ENCODE data around the gene LIPT2.
"Not testable (repeated sequence)": the region's sequence is repeated elsewhere in the genome, so short reads cannot be mapped to it uniquely, and the experiment has no call there.

The LIPT2 gene

GRCh38 chr11:74521666-74522252 is 28.2 kb upstream of the LIPT2 start:
- Mint-ChIP-seq H3K27ac (ENCODE audit: low read depth) (no peak overlapping the region), H3K4me3 (no peak overlapping the region), H3K4me1 (no peaks in the 10 kb centered on the region), H3K36me3 (ENCODE audit: insufficient read depth) (no peaks in the 10 kb centered on the region), H3K9me3 (no peaks in the 10 kb centered on the region), H3K27me3 (peaks cover 32% of the 10 kb centered on the region)
- no peak for ATAC-seq (replicated peaks; ENCODE audit: extremely low read depth, poor library complexity, severe bottlenecking)
- no peak for DNase-seq (ENCODE audit: low spot score in 2 of 2)

- Mint-ChIP-seq H3K4me1 (no peaks in the 10 kb centered on the region), H3K9me3 (no peaks in the 10 kb centered on the region), H3K4me3 (no peak overlapping the region), H3K27me3 (peaks cover 32% of the 10 kb centered on the region), H3K36me3 (ENCODE audit: insufficient read depth) (no peaks in the 10 kb centered on the region), H3K27ac (ENCODE audit: low read depth) (no peak overlapping the region)
- DNase-seq (ENCODE audit: low spot score in 2 of 2) (no peak), ATAC-seq (replicated peaks; ENCODE audit: extremely low read depth, poor library complexity, severe bottlenecking) (no peak)
Observed at GRCh38 chr11:74520927-74521665, 27.6 kb upstream of the LIPT2 start.

GRCh38 chr11:74520316-74520715 is 26.8 kb upstream of the LIPT2 start:
- ATAC-seq (replicated peaks; ENCODE audit: extremely low read depth, poor library complexity, severe bottlenecking) (no peak), DNase-seq (ENCODE audit: low spot score in 2 of 2) (no peak)
- H3K27ac Mint-ChIP-seq (ENCODE audit: low read depth), result no peak overlapping the region
- H3K9me3 Mint-ChIP-seq, result no peaks in the 10 kb centered on the region
- no peaks in the 10 kb centered on the region for H3K36me3 Mint-ChIP-seq (ENCODE audit: insufficient read depth)
- H3K27me3 Mint-ChIP-seq, result peaks cover 32% of the 10 kb centered on the region
- no peaks in the 10 kb centered on the region for H3K4me1 Mint-ChIP-seq
- H3K4me3 Mint-ChIP-seq, result no peak overlapping the region

GRCh38 chr11:74519710-74520109 is 26.2 kb upstream of the LIPT2 start:
- no peaks in the 10 kb centered on the region for H3K9me3 Mint-ChIP-seq
- no peak overlapping the region for H3K27ac Mint-ChIP-seq (ENCODE audit: low read depth)
- ATAC-seq (replicated peaks; ENCODE audit: extremely low read depth, poor library complexity, severe bottlenecking) (no peak), DNase-seq (ENCODE audit: low spot score in 2 of 2) (no peak)
- H3K4me3 Mint-ChIP-seq, result no peak overlapping the region
- no peaks in the 10 kb centered on the region for H3K4me1 Mint-ChIP-seq
- H3K27me3 Mint-ChIP-seq, result peaks cover 30% of the 10 kb centered on the region
- H3K36me3 Mint-ChIP-seq (ENCODE audit: insufficient read depth), result no peaks in the 10 kb centered on the region

GRCh38 chr11:74517592-74517991 is 24.1 kb upstream of the LIPT2 start:
- H3K27ac Mint-ChIP-seq (ENCODE audit: low read depth); ATAC-seq (replicated peaks; ENCODE audit: extremely low read depth, poor library complexity, severe bottlenecking); H3K9me3 Mint-ChIP-seq; DNase-seq (ENCODE audit: low spot score in 2 of 2); H3K4me3 Mint-ChIP-seq; H3K4me1 Mint-ChIP-seq; H3K36me3 Mint-ChIP-seq (ENCODE audit: insufficient read depth): not testable (repeated sequence)
- H3K27me3 Mint-ChIP-seq, result peaks cover 36% of the 10 kb centered on the region

- Mint-ChIP-seq H3K27ac (ENCODE audit: low read depth) (no peak overlapping the region), H3K4me1 (no peaks in the 10 kb centered on the region), H3K4me3 (no peak overlapping the region), H3K36me3 (ENCODE audit: insufficient read depth) (no peaks in the 10 kb centered on the region), H3K9me3 (no peaks in the 10 kb centered on the region), H3K27me3 (peaks cover 25% of the 10 kb centered on the region)
- ATAC-seq (replicated peaks; ENCODE audit: extremely low read depth, poor library complexity, severe bottlenecking), result no peak
- DNase-seq (ENCODE audit: low spot score in 2 of 2), result no peak
Observed at GRCh38 chr11:74507582-74507981, 14.1 kb upstream of the LIPT2 start.

GRCh38 chr11:74506823-74507222 is 13.3 kb upstream of the LIPT2 start:
- no peaks in the 10 kb centered on the region for H3K9me3 Mint-ChIP-seq
- no peaks in the 10 kb centered on the region for H3K4me1 Mint-ChIP-seq
- no peak overlapping the region for H3K4me3 Mint-ChIP-seq
- H3K27ac Mint-ChIP-seq (ENCODE audit: low read depth), result no peak overlapping the region
- no peak for ATAC-seq (replicated peaks; ENCODE audit: extremely low read depth, poor library complexity, severe bottlenecking)
- no peak for DNase-seq (ENCODE audit: low spot score in 2 of 2)
- no peaks in the 10 kb centered on the region for H3K36me3 Mint-ChIP-seq (ENCODE audit: insufficient read depth)
- H3K27me3 Mint-ChIP-seq, result peaks cover 18% of the 10 kb centered on the region

GRCh38 chr11:74505911-74506310 is 12.4 kb upstream of the LIPT2 start:
- H3K27me3 Mint-ChIP-seq, result peaks cover 9% of the 10 kb centered on the region
- ATAC-seq (replicated peaks; ENCODE audit: extremely low read depth, poor library complexity, severe bottlenecking), result no peak

GRCh38 chr11:74504100-74504691 is 10.7 kb upstream of the LIPT2 start:
- no peak for DNase-seq (ENCODE audit: low spot score in 2 of 2)
- Mint-ChIP-seq H3K4me3 (no peak overlapping the region), H3K4me1 (no peaks in the 10 kb centered on the region), H3K27me3 (no peaks in the 10 kb centered on the region), H3K36me3 (ENCODE audit: insufficient read depth) (no peaks in the 10 kb centered on the region), H3K9me3 (no peaks in the 10 kb centered on the region), H3K27ac (ENCODE audit: low read depth) (no peak overlapping the region)
- ATAC-seq (replicated peaks; ENCODE audit: extremely low read depth, poor library complexity, severe bottlenecking), result no peak

More at GRCh38 chr11:74505911-74506310, 12.4 kb upstream of the LIPT2 start:
- H3K4me1 Mint-ChIP-seq, result no peaks in the 10 kb centered on the region
- no peak for DNase-seq (ENCODE audit: low spot score in 2 of 2)
- no peaks in the 10 kb centered on the region for H3K9me3 Mint-ChIP-seq
- H3K36me3 Mint-ChIP-seq (ENCODE audit: insufficient read depth), result no peaks in the 10 kb centered on the region
- H3K27ac Mint-ChIP-seq (ENCODE audit: low read depth), result no peak overlapping the region
- H3K4me3 Mint-ChIP-seq, result no peak overlapping the region

GRCh38 chr11:74494916-74495315 is 1.4 kb upstream of the LIPT2 start:
- ATAC-seq (replicated peaks; ENCODE audit: extremely low read depth, poor library complexity, severe bottlenecking) (no peak), DNase-seq (ENCODE audit: low spot score in 2 of 2) (no peak)
- H3K4me3 Mint-ChIP-seq, result no peak overlapping the region
- H3K9me3 Mint-ChIP-seq, result no peaks in the 10 kb centered on the region
- peaks cover 2% of the 10 kb centered on the region for H3K36me3 Mint-ChIP-seq (ENCODE audit: insufficient read depth)
- no peaks in the 10 kb centered on the region for H3K27me3 Mint-ChIP-seq
- no peak overlapping the region for H3K27ac Mint-ChIP-seq (ENCODE audit: low read depth)
- H3K4me1 Mint-ChIP-seq, result peaks cover 23% of the 10 kb centered on the region

GRCh38 chr11:74493791-74494630 is 487 bp upstream of the LIPT2 start:
- ATAC-seq (replicated peaks; ENCODE audit: extremely low read depth, poor library complexity, severe bottlenecking), result no peak
- H3K36me3 Mint-ChIP-seq (ENCODE audit: insufficient read depth), result peaks cover 4% of the 10 kb centered on the region
- peak overlapping the region; percentile 50 for H3K27ac Mint-ChIP-seq (ENCODE audit: low read depth)
- DNase-seq (ENCODE audit: low spot score in 2 of 2), result no peak
- H3K27me3 Mint-ChIP-seq, result no peaks in the 10 kb centered on the region
- peak overlapping the region; percentile 69 for H3K4me3 Mint-ChIP-seq
- H3K9me3 Mint-ChIP-seq, result no peaks in the 10 kb centered on the region
- peaks cover 23% of the 10 kb centered on the region for H3K4me1 Mint-ChIP-seq

GRCh38 chr11:74492084-74492483 is 1.4 kb downstream of the LIPT2 start:
- Mint-ChIP-seq H3K4me1 (peaks cover 23% of the 10 kb centered on the region), H3K9me3 (no peaks in the 10 kb centered on the region)

More at GRCh38 chr11:74492084-74492483, 1.4 kb downstream of the LIPT2 start:
- Mint-ChIP-seq H3K27ac (ENCODE audit: low read depth) (no peak overlapping the region), H3K36me3 (ENCODE audit: insufficient read depth) (peaks cover 4% of the 10 kb centered on the region), H3K4me3 (peak overlapping the region; percentile 60), H3K27me3 (no peaks in the 10 kb centered on the region)
- no peak for ATAC-seq (replicated peaks; ENCODE audit: extremely low read depth, poor library complexity, severe bottlenecking)
- no peak for DNase-seq (ENCODE audit: low spot score in 2 of 2)

Data from central memory CD8-positive, alpha-beta T cell (primary cell).